ENCODE data around the gene PGLYRP4. TPM values are rescaled to one million over a fixed set of nuclear protein-coding genes. Genes with fewer than 3 reads are reported as not detected.

Gene PGLYRP4, protein sequence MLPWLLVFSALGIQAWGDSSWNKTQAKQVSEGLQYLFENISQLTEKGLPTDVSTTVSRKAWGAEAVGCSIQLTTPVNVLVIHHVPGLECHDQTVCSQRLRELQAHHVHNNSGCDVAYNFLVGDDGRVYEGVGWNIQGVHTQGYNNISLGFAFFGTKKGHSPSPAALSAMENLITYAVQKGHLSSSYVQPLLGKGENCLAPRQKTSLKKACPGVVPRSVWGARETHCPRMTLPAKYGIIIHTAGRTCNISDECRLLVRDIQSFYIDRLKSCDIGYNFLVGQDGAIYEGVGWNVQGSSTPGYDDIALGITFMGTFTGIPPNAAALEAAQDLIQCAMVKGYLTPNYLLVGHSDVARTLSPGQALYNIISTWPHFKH
- total RNA-seq = not detected in 2 replicates

DNA sequence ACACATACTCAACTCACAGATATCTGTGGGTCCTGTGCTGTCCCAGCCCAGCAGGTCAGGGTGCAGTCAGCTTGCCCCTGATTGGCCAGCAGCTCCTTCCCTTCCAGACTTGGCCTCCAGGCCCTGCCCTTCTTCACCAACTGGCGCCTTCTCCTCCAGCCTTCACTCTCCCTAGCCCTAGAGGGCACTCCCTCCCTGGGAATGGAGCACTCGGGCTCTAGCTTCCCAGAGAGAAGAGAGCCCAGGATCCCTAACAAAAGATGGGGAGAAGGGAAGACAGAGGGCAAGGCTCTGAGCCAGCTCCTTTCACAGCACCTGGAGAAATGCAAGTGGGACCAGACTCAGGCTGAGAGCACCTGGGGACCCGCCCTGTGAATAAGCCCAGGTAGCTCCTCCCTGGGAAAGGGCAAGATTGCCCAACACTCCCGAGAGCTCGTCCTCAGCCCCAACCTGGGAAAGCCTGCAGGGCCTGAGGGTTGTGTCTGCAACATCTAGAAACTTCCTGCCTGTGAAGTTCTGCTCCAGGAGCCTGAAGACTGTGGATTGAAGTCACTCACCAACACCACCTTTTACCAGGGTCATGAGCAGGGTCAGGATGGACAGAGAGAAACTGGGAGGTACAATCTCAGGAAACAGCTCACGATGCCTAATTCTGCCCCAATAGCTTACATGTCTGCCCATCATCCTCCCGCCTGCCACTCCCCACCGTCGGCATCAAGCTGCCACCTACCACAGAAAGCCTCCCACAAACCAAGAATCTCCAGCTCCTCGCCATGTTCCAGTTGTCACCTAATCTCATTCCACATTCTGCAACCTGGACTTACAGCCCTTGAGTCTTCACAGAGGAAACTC lies at the start of gene PGLYRP4:
TSS of gene PGLYRP4 (minus strand) at position 331 of the 852 bp plus-strand sequence. CDS start 909 bp downstream, outside the sequence.

DNA sequence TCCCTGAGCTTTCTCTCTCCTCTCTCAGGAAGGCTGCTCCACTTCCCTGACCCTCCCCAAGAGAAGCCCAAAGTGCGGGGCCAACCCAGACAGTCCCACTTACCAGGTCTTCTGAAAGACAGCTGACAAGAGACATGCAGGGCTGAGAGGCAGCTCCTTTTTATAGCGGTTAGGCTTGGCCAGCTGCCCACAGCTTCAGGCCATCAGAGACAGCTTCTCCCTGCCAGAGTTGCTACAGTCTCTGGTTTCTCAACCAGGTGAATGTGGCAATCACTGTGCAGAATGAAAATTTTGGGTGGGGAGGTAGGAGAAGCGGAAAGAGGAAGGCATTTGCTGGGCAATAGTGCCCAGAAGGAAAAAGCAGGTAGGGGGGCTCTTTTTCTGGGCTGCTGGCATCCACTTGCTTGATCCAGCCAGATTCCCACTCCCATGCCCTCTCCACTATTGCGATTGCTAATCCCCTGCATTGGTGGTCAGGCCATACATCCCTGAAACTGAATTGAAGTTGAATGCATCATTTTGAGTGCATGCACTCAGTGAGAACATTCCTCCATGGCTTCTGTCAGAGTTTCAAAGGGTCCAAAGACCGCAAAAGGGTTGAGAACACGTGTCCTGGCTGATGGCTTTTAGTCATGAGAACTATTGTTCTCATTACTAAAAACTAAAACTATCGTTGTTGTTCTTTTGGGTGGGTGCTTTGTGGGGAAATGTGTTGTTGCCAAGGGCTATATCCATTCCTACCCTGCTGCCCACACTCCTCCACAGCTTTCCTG lies 42.5 kb upstream of the PGLYRP4 start, which contains the start of gene S100A8:
TSS of gene S100A8 (minus strand) at position 136 of the 773 bp plus-strand sequence. CDS start 538 bp downstream, outside the sequence.

DNA sequence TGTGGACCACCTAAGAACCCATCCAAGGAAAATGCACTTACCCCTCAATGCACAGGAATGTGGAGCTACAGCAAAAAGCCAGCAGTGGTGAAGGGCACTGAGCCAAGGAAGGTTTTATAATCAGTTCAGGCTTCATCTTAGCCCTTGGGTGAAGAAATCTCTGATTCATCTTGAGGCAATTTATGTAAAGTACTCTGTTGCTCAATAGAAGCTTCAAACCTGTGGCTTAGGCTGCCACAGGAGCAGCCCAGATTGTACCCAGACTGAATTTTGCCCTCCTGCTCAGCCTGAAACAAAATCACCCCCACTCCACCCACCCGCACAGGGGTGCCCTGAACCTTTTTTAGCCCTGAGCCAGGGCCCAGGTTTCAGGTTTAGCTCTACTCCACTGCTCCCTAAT lies 26.9 kb upstream of the PGLYRP4 start, which contains the start of gene S100A12:
TSS of gene S100A12 (minus strand) at position 111 of the 400 bp plus-strand sequence. CDS start 1,029 bp downstream, outside the sequence.

DNA sequence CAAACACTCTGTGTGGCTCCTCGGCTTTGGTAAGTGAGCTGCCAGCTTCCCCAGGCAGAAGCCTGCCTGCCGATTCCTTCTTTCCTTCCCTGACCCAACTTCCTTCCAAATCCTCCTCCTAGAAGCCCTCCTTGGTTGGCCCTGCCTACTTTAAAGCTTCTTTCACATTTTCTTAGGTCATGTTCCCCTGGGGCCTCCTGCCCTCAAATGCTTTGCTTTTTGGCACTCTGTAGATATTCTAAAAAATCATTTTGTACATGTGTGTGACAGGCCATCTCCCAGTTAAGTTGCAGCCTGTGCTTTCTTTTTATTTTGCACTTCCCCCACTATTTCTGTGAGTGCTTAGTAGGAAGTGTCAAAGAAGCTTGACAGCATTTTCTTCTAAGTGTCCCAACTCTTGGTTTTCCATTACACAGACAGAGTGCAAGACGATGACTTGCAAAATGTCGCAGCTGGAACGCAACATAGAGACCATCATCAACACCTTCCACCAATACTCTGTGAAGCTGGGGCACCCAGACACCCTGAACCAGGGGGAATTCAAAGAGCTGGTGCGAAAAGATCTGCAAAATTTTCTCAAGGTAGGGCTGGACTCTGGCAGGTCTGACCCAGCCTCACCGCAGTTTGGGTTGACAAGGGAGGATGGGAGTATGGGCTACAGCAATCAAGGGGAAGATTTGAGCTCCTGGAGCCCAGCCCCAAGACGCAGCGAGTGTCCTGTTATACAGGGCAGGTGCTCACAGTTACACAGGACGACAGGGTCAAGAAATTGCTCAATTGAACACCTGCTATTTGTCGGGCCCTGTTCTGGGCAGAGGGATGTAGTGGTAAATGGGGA lies 9.4 kb upstream of the PGLYRP4 start, which contains the start of gene S100A9:
TSS of gene S100A9 (plus strand) at position 2 of the 838 bp plus-strand sequence. CDS start at position 432, 430 bp downstream.

DNA sequence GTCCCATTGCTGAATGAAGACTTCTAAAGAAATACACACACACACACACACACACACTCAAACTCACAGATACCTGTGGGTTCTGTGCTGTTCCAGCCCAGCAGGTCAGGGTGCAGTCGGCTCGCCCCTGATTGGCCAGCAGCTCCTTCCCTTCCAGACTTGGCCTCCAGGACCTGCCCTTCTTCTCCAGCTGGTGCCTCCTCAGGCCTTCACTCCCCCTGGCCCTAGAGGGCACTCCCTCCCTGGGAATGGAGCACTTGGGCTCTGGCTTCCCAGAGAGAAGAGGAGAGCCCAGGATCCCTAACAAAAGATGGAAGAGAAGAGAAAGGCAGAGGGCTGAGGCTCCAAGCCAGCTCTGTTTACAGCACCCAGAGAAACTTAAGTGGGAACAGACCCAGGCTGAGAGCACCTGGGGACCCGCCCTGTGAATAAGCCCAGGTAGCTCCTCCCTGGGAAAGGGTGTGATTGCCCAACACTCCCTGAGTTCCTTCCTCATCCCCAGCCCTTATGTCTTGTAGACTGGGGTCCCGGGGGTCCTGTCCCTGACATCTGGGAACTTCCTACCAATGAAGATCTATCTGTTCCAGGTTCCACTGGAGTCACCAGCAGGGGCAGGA lies 36.0 kb downstream of the PGLYRP4 start, which contains the start of gene PGLYRP3:
TSS of gene PGLYRP3 (minus strand) at position 383 of the 617 bp plus-strand sequence. CDS start 2,287 bp downstream, outside the sequence.

Small RNA genes lying within 50 kb of the gene (small RNA-seq; reads per million reads assigned to genes)
- gene RNU6-160P (not detected), gene S100A15A (not detected)

Other genes with a start within 250 kb of the PGLYRP4 start
- not detected in 2 replicates for gene SPRR2F, start 235.3 kb downstream of the PGLYRP4 start, total RNA-seq
- gene SPRR2G, start 198.0 kb downstream of the PGLYRP4 start, total RNA-seq = not detected in 2 replicates
- gene LELP1, start 145.4 kb downstream of the PGLYRP4 start, total RNA-seq = not detected in 2 replicates
- gene PRR9, start 131.3 kb downstream of the PGLYRP4 start, total RNA-seq = not detected in 2 replicates
- not detected in 2 replicates for gene LORICRIN, start 89.2 kb downstream of the PGLYRP4 start, total RNA-seq
- not detected in 2 replicates for gene PGLYRP3, start 35.9 kb downstream of the PGLYRP4 start, total RNA-seq
- not detected in 2 replicates for gene S100A9, start 9.0 kb upstream of the PGLYRP4 start, total RNA-seq
- gene S100A12, start 26.8 kb upstream of the PGLYRP4 start, total RNA-seq = not detected in 2 replicates
- not detected in 2 replicates for gene S100A8, start 42.2 kb upstream of the PGLYRP4 start, total RNA-seq
- gene S100A7A, start 67.7 kb upstream of the PGLYRP4 start, total RNA-seq = not detected in 2 replicates
- not detected in 2 replicates for gene S100A7, start 111.8 kb upstream of the PGLYRP4 start, total RNA-seq
- 478 and 546 TPM in 2 replicates for gene S100A6, start 187.2 kb upstream of the PGLYRP4 start, total RNA-seq
- not detected in 2 replicates for gene S100A5, start 192.1 kb upstream of the PGLYRP4 start, total RNA-seq
- 5.2 and 5.7 TPM in 2 replicates for gene S100A4, start 197.0 kb upstream of the PGLYRP4 start, total RNA-seq
- gene S100A3, start 200.4 kb upstream of the PGLYRP4 start, total RNA-seq = 0.98 and 2.4 TPM in 2 replicates
- gene S100A2, start 217.0 kb upstream of the PGLYRP4 start, total RNA-seq = 0.33 and 0.86 TPM in 2 replicates

Measured in vein endothelial cell (primary cell).